Transverse colon (tissue), 4 donors: Measurements from ENCODE around the gene PAGR1. TPM values are rescaled to one million over a fixed set of nuclear protein-coding genes. Genes with fewer than 3 reads are reported as not detected.

Experiments
- DNase-seq: peaks from one replicate; pipeline ENCODE4 v3.0.0-alpha.2; 2019
- H3K27ac ChIP-seq, 4 donors: fragments of 200-600 bp; sonication (generic); 2 replicates each; pipeline ENCODE4 v1.5.1; 2016 to 2018; ENCODE audit warnings: inconsistent platforms in 4 of 4
- H3K27me3 ChIP-seq: fragments of 200-600 bp; sonication (generic); 2 replicates; pipeline ENCODE4 v1.5.1; 2017; ENCODE audit warnings: inconsistent platforms
- H3K36me3 ChIP-seq, 4 donors: fragments of 200-600 bp; sonication (generic); 2 replicates each; pipeline ENCODE4 v1.5.1; 2017 to 2019; ENCODE audit warnings: inconsistent platforms in 4 of 4
- H3K4me1 ChIP-seq, 4 donors: fragments of 200-600 bp; sonication (generic); 2 replicates each; pipeline ENCODE4 v1.5.1; 2017 to 2020; ENCODE audit warnings: inconsistent platforms in 4 of 4
- H3K4me3 ChIP-seq, 4 donors: fragments of 200-600 bp; sonication (generic); 1 replicate in 1 of 4; 2 replicates in 3 of 4; pipeline versions ENCODE4 v1.5.1 to v1.6.1; 2017 to 2019; ENCODE audit warnings: inconsistent platforms in 4 of 4
- H3K9me3 ChIP-seq, 2 donors: fragments of 200-600 bp; sonication (generic); 2 replicates each; pipeline ENCODE4 v1.5.1; 2017 to 2019; ENCODE audit warnings: inconsistent platforms in 2 of 2
- CTCF ChIP-seq, 5 experiments: fragments of 200-600 bp in 3 of 5; fragments of 450-650 bp in 2 of 5; sonication (generic) in 3 of 5; IDR thresholded peaks; 1 replicate in 2 of 5; 2 replicates in 3 of 5; pipeline ENCODE4 v1.5.1; 2016 to 2017; ENCODE audit warnings: antibody characterized with exemption in 5 of 5, inconsistent platforms in 3 of 5, mild to moderate bottlenecking in 2 of 5, moderate library complexity in 1 of 5
- EP300 ChIP-seq: sonication (generic); formaldehyde crosslinking; IDR thresholded peaks from one replicate; pipeline ENCODE4 v1.6.1; 2017; ENCODE audit warnings: antibody characterized with exemption, low read depth
- POLR2A ChIP-seq: fragments of 450-650 bp; IDR thresholded peaks from one replicate; pipeline ENCODE4 v1.6.1; 2016; ENCODE audit warnings: antibody characterized with exemption, mild to moderate bottlenecking, moderate library complexity
- POLR2AphosphoS5 ChIP-seq, 3 donors: sonication (generic); formaldehyde crosslinking; IDR thresholded peaks; one replicate each; pipeline ENCODE4 v1.6.1; 2016; ENCODE audit warnings: antibody characterized with exemption in 3 of 3
- WGBS, 2 donors: methylation state at CpG; one replicate each; pipeline ENCODE4 v1.1.5; 2018; ENCODE audit warnings: low coverage in 1 of 2; 5-methylcytosine and 5-hydroxymethylcytosine counted together
- in situ Hi-C, 4 donors: fragments of 200-750 bp; cut with MboI; loops; one replicate each; pipeline versions ENCODE4 v1.15.0 to v1.15.1; 2017; ENCODE audit warnings: low sequenced_read_pairs in 3 of 4, low pct_ligation_motif_present in 1 of 4, low pct_unique_long_range_greater_than_20kb in 1 of 4
- intact Hi-C: fragments of 100-400 bp; cut with DNase I; formaldehyde crosslinking; loops from one replicate; pipeline ENCODE4 v1.15.1; 2023; ENCODE audit warnings: low total_unique reads
- total RNA-seq, 4 donors: library from RNA; depleted of rRNA; stranded (reverse); fragments of >200 nt; gene quantifications; one replicate each; pipeline ENCODE4 v1.1.0, GENCODE V29; 2016

PAGR1 gene
- total RNA-seq, 4 donors from 2014 or later, result 28.8 to 47.5 (median 32.3) TPM

GRCh38 chr16:29854520-29855100 is 38.7 kb downstream of the PAGR1 start:
- Histone ChIP-seq H3K27ac (no peak overlapping the region), H3K4me1 (no peaks in the 10 kb centered on the region), H3K36me3 (peaks cover 0 to 13% (median 7%) of the 10 kb centered on the region in 4 donors), H3K9me3 (no peaks in the 10 kb centered on the region), H3K27me3 (no peaks in the 10 kb centered on the region), H3K4me3 (no peak overlapping the region)
- no peak for DNase-seq
- no peak for TF ChIP-seq POLR2AphosphoS5 (IDR thresholded peaks at IDR 0.05)
- no peak for TF ChIP-seq EP300
- TF ChIP-seq CTCF (IDR thresholded peaks at IDR 0.05), result no peak
- no peak for TF ChIP-seq POLR2A
- in situ Hi-C loops, result loop anchor here in 2 of 4 donors (25.0 kb wide), 1 partner anchor 158 kb away; the partner anchor contains the start of genes C16orf92 (in 2 of the 2) and DOC2A (in 2 of the 2)
- WGBS, 2 donors, result 86% methylated on average over 5 of the region's 5 CpGs; no CpG with 5 or more reads in 1 of the 2 donors
- intact Hi-C loops, result loop anchor here (10.0 kb wide), 1 partner anchor 150 kb away; no protein-coding TSS in a partner anchor

DNA sequence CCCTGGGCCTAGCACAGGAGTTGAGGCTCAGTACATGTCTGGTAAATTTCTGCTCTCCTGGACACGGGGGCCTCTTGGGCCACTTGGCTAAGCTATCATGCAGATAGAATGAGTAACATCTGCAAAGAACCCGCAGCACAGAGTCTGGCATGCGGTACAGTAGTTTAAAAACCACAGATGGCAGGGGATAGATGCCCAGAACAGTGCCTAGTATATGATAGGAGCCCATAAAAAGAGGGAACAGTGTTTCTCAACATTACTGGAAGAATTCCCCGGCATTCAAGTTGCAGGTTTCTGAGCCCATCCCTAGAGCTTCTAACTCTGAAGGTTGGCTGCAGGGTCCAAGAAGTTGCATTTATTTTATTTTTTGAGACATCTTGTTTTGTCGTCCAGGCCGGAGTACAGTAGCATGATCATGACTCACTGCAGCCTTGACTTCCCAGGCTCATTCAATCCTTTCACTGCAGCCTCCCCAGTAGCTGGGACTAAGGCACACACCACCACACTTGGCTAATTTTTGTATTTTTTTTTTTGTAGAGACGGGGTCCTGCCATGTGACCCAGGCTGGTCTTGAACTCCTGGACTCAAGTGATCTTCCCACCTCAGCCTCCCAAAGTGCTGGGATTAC is 41.3 kb downstream of the PAGR1 start:
- peaks cover 10 to 17% (median 14%) of the 10 kb centered on the region in 4 donors for H3K4me1 ChIP-seq
- intact Hi-C loops, result loop anchor here (10.0 kb wide), 1 partner anchor 152 kb away; no protein-coding TSS in a partner anchor
- no peak for TF ChIP-seq CTCF (IDR thresholded peaks at IDR 0.05)
- no peak for TF ChIP-seq POLR2A
- no peak for TF ChIP-seq POLR2AphosphoS5 (IDR thresholded peaks at IDR 0.05)
- no peak for TF ChIP-seq EP300
- no peak overlapping the region for H3K4me3 ChIP-seq
- no peaks in the 10 kb centered on the region for H3K9me3 ChIP-seq
- DNase-seq, result no peak
- no peaks in the 10 kb centered on the region for H3K27me3 ChIP-seq
- H3K36me3 ChIP-seq, result peaks cover 0 to 24% (median 10%) of the 10 kb centered on the region in 4 donors
- 47 to 72% methylated on average over 3 to 7 of the region's 7 CpGs for WGBS, 2 donors
- no peak overlapping the region for H3K27ac ChIP-seq
- in situ Hi-C loops, result loop anchor here in 2 of 4 donors (25.0 kb wide), 1 partner anchor 155 kb away; the partner anchor contains the start of genes C16orf92 (in 2 of the 2) and DOC2A (in 2 of the 2)

- H3K27ac ChIP-seq, result no peak overlapping the region
- peaks cover 0 to 24% (median 10%) of the 10 kb centered on the region in 4 donors for H3K36me3 ChIP-seq
- H3K27me3 ChIP-seq, result no peaks in the 10 kb centered on the region
- intact Hi-C loops, result loop anchor here (10.0 kb wide), 1 partner anchor 153 kb away; no protein-coding TSS in a partner anchor
- in situ Hi-C loops, result loop anchor here in 2 of 4 donors (25.0 kb wide), 1 partner anchor 154 kb away; the partner anchor contains the start of genes C16orf92 (in 2 of the 2) and DOC2A (in 2 of the 2)
- 83 to 90% methylated on average over 4 to 10 of the region's 10 CpGs for WGBS, 2 donors
- H3K4me1 ChIP-seq, result peaks cover 10 to 19% (median 16%) of the 10 kb centered on the region in 4 donors
- no peak for DNase-seq
- H3K4me3 ChIP-seq, result no peak overlapping the region
- no peaks in the 10 kb centered on the region for H3K9me3 ChIP-seq
- no peak for TF ChIP-seq POLR2AphosphoS5 (IDR thresholded peaks at IDR 0.05)
These were observed 42.3 kb downstream of the PAGR1 start for GRCh38 chr16:29858149-29858849.

DNA sequence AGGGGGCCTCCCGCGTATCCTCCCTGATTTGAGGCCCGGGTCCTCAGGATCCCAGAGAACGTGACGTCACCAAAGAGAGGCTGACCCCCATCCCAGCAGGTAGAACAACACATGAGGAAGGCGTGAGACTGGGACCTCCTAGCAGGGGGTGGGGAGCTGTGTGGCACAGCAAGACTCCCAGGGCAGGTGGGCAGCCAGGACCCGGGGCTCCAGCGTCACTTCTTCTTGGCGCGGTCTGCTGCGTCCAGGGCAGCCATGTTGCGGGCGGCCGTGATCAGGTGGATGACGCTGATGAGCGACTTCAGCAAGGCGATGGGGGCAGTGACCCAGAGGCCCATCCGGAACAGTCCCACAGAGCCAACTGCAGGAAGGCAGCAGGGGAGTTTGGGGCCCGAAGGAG is 43.0 kb downstream of the PAGR1 start:
- no peak for DNase-seq
- H3K4me3 ChIP-seq, result no peak overlapping the region
- WGBS, 2 donors, result 95% methylated on average over 19 of the region's 19 CpGs; no CpG with 5 or more reads in 1 of the 2 donors
- H3K4me1 ChIP-seq, result peaks cover 10 to 24% (median 18%) of the 10 kb centered on the region in 4 donors
- TF ChIP-seq EP300 (no peak), POLR2AphosphoS5 (IDR thresholded peaks at IDR 0.05) (no peak), POLR2A (no peak), CTCF (IDR thresholded peaks at IDR 0.05) (no peak)
- H3K9me3 ChIP-seq, result no peaks in the 10 kb centered on the region
- intact Hi-C loops (loop anchor here (10.0 kb wide), 1 partner anchor 154 kb away; no protein-coding TSS in a partner anchor), in situ Hi-C loops (loop anchor here in 2 of 4 donors (25.0 kb wide), 1 partner anchor 153 kb away; the partner anchor contains the start of genes C16orf92 (in 2 of the 2) and DOC2A (in 2 of the 2))
- no peak overlapping the region for H3K27ac ChIP-seq
- H3K36me3 ChIP-seq, result peaks cover 0 to 24% (median 10%) of the 10 kb centered on the region in 4 donors
- H3K27me3 ChIP-seq, result no peaks in the 10 kb centered on the region
